Measurements from ENCODE around the gene ARIH2. TPM values are rescaled to one million over a fixed set of nuclear protein-coding genes. Genes with fewer than 3 reads are reported as not detected.

The ARIH2 gene
- total and polyA plus RNA-seq, 9 of the 15 experiments (the other 6 are each of a cell fraction or from before 2014, with no cell fraction given) = 27.0 to 120 (median 108) TPM

- no peak overlapping the region for H3K27ac ChIP-seq (ENCODE audit: extremely low read depth, low read depth, low read length)
- no peak for ATAC-seq
- CTCF ChIA-PET (ENCODE audit: low intra/inter-chr PET ratio) = no interaction called here
- intact Hi-C loops (cut with micrococcal nuclease) (no loop called here), in situ Hi-C loops (cut with MboI) (no loop called here)
- FAIRE-seq = no peak
- POLR2A ChIA-PET = interaction anchor here (0.6 to 1.4 kb wide), 3 partner anchors 9 to 252 kb away, joined by 3 to 5 read pairs (median 3); no protein-coding TSS in a partner anchor
- 100% methylated on average over 2 of the region's 2 CpGs for WGBS (ENCODE audit: insufficient coverage, low coverage, missing lambda C conversion rate)
- no peaks in the 10 kb centered on the region for H3K27me3 ChIP-seq (ENCODE audit: control insufficient read depth in 2 of 2, insufficient read depth in 2 of 2, low read length in 2 of 2)
- no peak overlapping the region for H3K4me3 ChIP-seq
- no peaks in the 10 kb centered on the region for H4K20me1 ChIP-seq (replicated peaks; ENCODE audit: control insufficient read depth, insufficient read depth, low read length)
- H3K9ac ChIP-seq (ENCODE audit: insufficient read depth in 1 of 2, low read depth in 2 of 2, low read length in 2 of 2) = no peak overlapping the region
- H3K79me2 ChIP-seq (ENCODE audit: control insufficient read depth, insufficient read depth, low read length) = no peaks in the 10 kb centered on the region
- TF ChIP-seq GTF2A2 (tag; IDR thresholded peaks at IDR 0.05) (no peak), ILF3 (IDR thresholded peaks at IDR 0.05; ENCODE audit: borderline replicate concordance) (no peak)
- H3K9me3 ChIP-seq (replicated peaks; ENCODE audit: control insufficient read depth, insufficient read depth, low read depth, low read length) = no peaks in the 10 kb centered on the region
- no peaks in the 10 kb centered on the region for H3K9me1 ChIP-seq (ENCODE audit: control insufficient read depth, insufficient read depth, low read length)
- DNase-seq (ENCODE audit: extremely low read depth in 1 of 4, low spot score in 3 of 4) = no peak
- H3K4me1 ChIP-seq (replicated peaks in 1 of 2; ENCODE audit: control insufficient read depth in 2 of 2, insufficient read depth in 2 of 2, low read length in 2 of 2) = peaks cover 4 to 9% of the 10 kb centered on the region in 2 experiments; a peak in 4 of 5 replicates
- H2AFZ ChIP-seq (ENCODE audit: low read depth, low read length) = no peak overlapping the region
- H3K4me2 ChIP-seq (ENCODE audit: insufficient read depth, low read length) = no peak overlapping the region
- peaks cover 64% of the 10 kb centered on the region; the same call in 2 of the 3 replicates for H3K36me3 ChIP-seq (ENCODE audit: control insufficient read depth, insufficient read depth, low read length)
- BruUV-seq (replicated peaks) = no TSS peak
Observed at GRCh38 chr3:49034650-49035049, 116.0 kb downstream of the ARIH2 start.

- no peak for DNase-seq (ENCODE audit: extremely low read depth in 1 of 4, low spot score in 3 of 4)
- H2AFZ ChIP-seq (ENCODE audit: low read depth, low read length) = no peak overlapping the region
- no peak for ATAC-seq
- H3K4me1 ChIP-seq (replicated peaks in 1 of 2; ENCODE audit: control insufficient read depth in 2 of 2, insufficient read depth in 2 of 2, low read length in 2 of 2) = peaks cover 2 to 3% of the 10 kb centered on the region in 2 experiments; a peak in 3 of 5 replicates
- BruUV-seq (replicated peaks) = no TSS peak
- no peaks in the 10 kb centered on the region for H3K9me1 ChIP-seq (ENCODE audit: control insufficient read depth, insufficient read depth, low read length)
- no peaks in the 10 kb centered on the region for H3K9me3 ChIP-seq (replicated peaks; ENCODE audit: control insufficient read depth, insufficient read depth, low read depth, low read length)
- H3K36me3 ChIP-seq (ENCODE audit: control insufficient read depth, insufficient read depth, low read length) = peaks cover 62% of the 10 kb centered on the region; the same call in 2 of the 3 replicates
- intact Hi-C loops (cut with micrococcal nuclease) (no loop called here), in situ Hi-C loops (cut with MboI) (no loop called here)
- H3K9ac ChIP-seq (ENCODE audit: insufficient read depth in 1 of 2, low read depth in 2 of 2, low read length in 2 of 2) = no peak overlapping the region
- ChIA-PET POLR2A (interaction anchor here (0.6 to 0.7 kb wide), 2 partner anchors 10 to 66 kb away, joined by 3 to 5 read pairs; no protein-coding TSS in a partner anchor), CTCF (ENCODE audit: low intra/inter-chr PET ratio) (no interaction called here)
- H3K27ac ChIP-seq (ENCODE audit: extremely low read depth, low read depth, low read length) = no peak overlapping the region
- no peaks in the 10 kb centered on the region for H3K79me2 ChIP-seq (ENCODE audit: control insufficient read depth, insufficient read depth, low read length)
- FAIRE-seq = no peak
- no peaks in the 10 kb centered on the region for H3K27me3 ChIP-seq (ENCODE audit: control insufficient read depth in 2 of 2, insufficient read depth in 2 of 2, low read length in 2 of 2)
- H3K4me3 ChIP-seq = no peak overlapping the region
- no peak overlapping the region for H3K4me2 ChIP-seq (ENCODE audit: insufficient read depth, low read length)
- no peaks in the 10 kb centered on the region for H4K20me1 ChIP-seq (replicated peaks; ENCODE audit: control insufficient read depth, insufficient read depth, low read length)
- 96% methylated on average over 3 of the region's 3 CpGs for WGBS (ENCODE audit: insufficient coverage, low coverage, missing lambda C conversion rate)
- TF ChIP-seq ZNF232 (CRISPR knock-in tag; IDR thresholded peaks at IDR 0.05) (no peak), NCOA6 (IDR thresholded peaks at IDR 0.05) (no peak), ELK1 (CRISPR knock-in tag; IDR thresholded peaks at IDR 0.05) (no peak), HINFP (tag; conservative IDR thresholded peaks at IDR 0.05; ENCODE audit: low read depth) (no peak), TARDBP (IDR thresholded peaks at IDR 0.05) (no peak), GTF2E2 (tag; IDR thresholded peaks at IDR 0.05) (no peak), TSHZ1 (CRISPR knock-in tag; IDR thresholded peaks at IDR 0.05) (no peak), ZNF668 (CRISPR knock-in tag; IDR thresholded peaks at IDR 0.05) (no peak)
Observed at GRCh38 chr3:49035281-49035680, 116.6 kb downstream of the ARIH2 start.
